ENCODE measurements around the gene GLRB.

GRCh38 chr4:157141976-157142375, 66.0 kb downstream of the GLRB start:
- TF ChIP-seq, protein P1, sequence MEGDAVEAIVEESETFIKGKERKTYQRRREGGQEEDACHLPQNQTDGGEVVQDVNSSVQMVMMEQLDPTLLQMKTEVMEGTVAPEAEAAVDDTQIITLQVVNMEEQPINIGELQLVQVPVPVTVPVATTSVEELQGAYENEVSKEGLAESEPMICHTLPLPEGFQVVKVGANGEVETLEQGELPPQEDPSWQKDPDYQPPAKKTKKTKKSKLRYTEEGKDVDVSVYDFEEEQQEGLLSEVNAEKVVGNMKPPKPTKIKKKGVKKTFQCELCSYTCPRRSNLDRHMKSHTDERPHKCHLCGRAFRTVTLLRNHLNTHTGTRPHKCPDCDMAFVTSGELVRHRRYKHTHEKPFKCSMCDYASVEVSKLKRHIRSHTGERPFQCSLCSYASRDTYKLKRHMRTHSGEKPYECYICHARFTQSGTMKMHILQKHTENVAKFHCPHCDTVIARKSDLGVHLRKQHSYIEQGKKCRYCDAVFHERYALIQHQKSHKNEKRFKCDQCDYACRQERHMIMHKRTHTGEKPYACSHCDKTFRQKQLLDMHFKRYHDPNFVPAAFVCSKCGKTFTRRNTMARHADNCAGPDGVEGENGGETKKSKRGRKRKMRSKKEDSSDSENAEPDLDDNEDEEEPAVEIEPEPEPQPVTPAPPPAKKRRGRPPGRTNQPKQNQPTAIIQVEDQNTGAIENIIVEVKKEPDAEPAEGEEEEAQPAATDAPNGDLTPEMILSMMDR (IDR thresholded peaks at IDR 0.05), result no peak
- TF ChIP-seq POLR2A (IDR thresholded peaks at IDR 0.05), result no peak

Measured in heart left ventricle (tissue), 13 donors.